Suprapubic skin (tissue), 4 donors: ENCODE measurements around the gene ITGA8.

Experiments used
- EP300 ChIP-seq: sonication (generic); formaldehyde crosslinking; IDR thresholded peaks from one replicate; pipeline ENCODE4 v1.6.1; 2017; ENCODE audit warnings: antibody characterized with exemption
- POLR2A ChIP-seq, 2 donors: fragments of 450-650 bp; IDR thresholded peaks; one replicate each; pipeline ENCODE4 v1.6.1; 2017; ENCODE audit warnings: antibody characterized with exemption in 2 of 2, mild to moderate bottlenecking in 2 of 2, moderate library complexity in 2 of 2
- POLR2AphosphoS5 ChIP-seq, 3 donors: sonication (generic); formaldehyde crosslinking; IDR thresholded peaks; one replicate each; pipeline ENCODE4 v1.6.1; 2017; ENCODE audit warnings: antibody characterized with exemption in 3 of 3
- TF ChIP-seq, protein P1 (sequence below), 2 donors: fragments of 200-600 bp in 1 of 2; fragments of 450-650 bp in 1 of 2; sonication (generic) in 1 of 2; IDR thresholded peaks; one replicate each; pipeline ENCODE4 v1.5.1; 2016 to 2019; ENCODE audit warnings: antibody characterized with exemption in 2 of 2, mild to moderate bottlenecking in 1 of 2, moderate library complexity in 1 of 2

- TF ChIP-seq, protein P1, sequence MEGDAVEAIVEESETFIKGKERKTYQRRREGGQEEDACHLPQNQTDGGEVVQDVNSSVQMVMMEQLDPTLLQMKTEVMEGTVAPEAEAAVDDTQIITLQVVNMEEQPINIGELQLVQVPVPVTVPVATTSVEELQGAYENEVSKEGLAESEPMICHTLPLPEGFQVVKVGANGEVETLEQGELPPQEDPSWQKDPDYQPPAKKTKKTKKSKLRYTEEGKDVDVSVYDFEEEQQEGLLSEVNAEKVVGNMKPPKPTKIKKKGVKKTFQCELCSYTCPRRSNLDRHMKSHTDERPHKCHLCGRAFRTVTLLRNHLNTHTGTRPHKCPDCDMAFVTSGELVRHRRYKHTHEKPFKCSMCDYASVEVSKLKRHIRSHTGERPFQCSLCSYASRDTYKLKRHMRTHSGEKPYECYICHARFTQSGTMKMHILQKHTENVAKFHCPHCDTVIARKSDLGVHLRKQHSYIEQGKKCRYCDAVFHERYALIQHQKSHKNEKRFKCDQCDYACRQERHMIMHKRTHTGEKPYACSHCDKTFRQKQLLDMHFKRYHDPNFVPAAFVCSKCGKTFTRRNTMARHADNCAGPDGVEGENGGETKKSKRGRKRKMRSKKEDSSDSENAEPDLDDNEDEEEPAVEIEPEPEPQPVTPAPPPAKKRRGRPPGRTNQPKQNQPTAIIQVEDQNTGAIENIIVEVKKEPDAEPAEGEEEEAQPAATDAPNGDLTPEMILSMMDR (IDR thresholded peaks at IDR 0.05), result no peak
- TF ChIP-seq POLR2A (IDR thresholded peaks at IDR 0.05) (no peak), POLR2AphosphoS5 (IDR thresholded peaks at IDR 0.05) (no peak), EP300 (no peak)
Observed at GRCh38 chr10:15486404-15486803, 233.3 kb downstream of the ITGA8 start.
